Gastrocnemius medialis (tissue), 4 donors: ENCODE results near the gene DCHS2.

ENCODE experiments used
- POLR2A ChIP-seq, 2 donors: fragments of 450-650 bp; IDR thresholded peaks; one replicate each; pipeline ENCODE4 v1.6.1; 2017; ENCODE audit warnings: antibody characterized with exemption in 2 of 2, mild to moderate bottlenecking in 2 of 2, moderate library complexity in 2 of 2
- TF ChIP-seq, protein P1 (sequence below), 5 experiments: fragments of 450-650 bp in 3 of 5; fragments of 200-600 bp in 2 of 5; sonication (generic) in 2 of 5; IDR thresholded peaks in 4 of 5; conservative IDR thresholded peaks in 1 of 5; 1 replicate in 4 of 5; 2 replicates in 1 of 5; pipeline ENCODE4 v1.5.1; 2016 to 2019; ENCODE audit warnings: antibody characterized with exemption in 5 of 5, mild to moderate bottlenecking in 3 of 5, moderate library complexity in 3 of 5

DNA sequence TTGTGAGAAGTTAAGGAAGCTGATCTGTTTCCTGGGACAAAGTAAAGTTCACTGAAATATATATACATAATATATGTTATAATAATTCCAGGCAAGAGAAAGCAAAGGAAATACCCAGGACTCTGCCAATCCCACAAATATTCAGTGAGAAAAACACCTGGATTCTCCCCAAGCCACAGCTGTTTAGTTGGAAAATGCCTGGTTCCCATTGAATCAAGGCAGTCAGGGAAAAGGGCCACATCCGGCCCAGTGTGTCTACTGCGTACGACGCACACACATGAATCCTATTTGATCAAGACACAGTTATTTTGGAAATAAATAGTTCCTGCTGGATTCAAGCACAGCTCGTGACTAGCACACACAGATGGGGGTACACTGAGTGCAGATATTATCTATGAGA, 6.3 kb upstream of the DCHS2 start:
- TF ChIP-seq, protein P1, sequence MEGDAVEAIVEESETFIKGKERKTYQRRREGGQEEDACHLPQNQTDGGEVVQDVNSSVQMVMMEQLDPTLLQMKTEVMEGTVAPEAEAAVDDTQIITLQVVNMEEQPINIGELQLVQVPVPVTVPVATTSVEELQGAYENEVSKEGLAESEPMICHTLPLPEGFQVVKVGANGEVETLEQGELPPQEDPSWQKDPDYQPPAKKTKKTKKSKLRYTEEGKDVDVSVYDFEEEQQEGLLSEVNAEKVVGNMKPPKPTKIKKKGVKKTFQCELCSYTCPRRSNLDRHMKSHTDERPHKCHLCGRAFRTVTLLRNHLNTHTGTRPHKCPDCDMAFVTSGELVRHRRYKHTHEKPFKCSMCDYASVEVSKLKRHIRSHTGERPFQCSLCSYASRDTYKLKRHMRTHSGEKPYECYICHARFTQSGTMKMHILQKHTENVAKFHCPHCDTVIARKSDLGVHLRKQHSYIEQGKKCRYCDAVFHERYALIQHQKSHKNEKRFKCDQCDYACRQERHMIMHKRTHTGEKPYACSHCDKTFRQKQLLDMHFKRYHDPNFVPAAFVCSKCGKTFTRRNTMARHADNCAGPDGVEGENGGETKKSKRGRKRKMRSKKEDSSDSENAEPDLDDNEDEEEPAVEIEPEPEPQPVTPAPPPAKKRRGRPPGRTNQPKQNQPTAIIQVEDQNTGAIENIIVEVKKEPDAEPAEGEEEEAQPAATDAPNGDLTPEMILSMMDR (IDR thresholded peaks at IDR 0.05 in 4 of 5, conservative IDR thresholded peaks at IDR 0.05 in 1 of 5), result no peak
- TF ChIP-seq POLR2A (IDR thresholded peaks at IDR 0.05), result no peak
